ENCODE measurements around the gene TPCN2. TPM values are rescaled to one million over a fixed set of nuclear protein-coding genes. Genes with fewer than 3 reads are reported as not detected.

The TPCN2 gene
- total RNA-seq, 1 donor from 2014 or later = 14.2 TPM

- H3K27me3 Mint-ChIP-seq (ENCODE audit: low read depth) = peaks cover 2% of the 10 kb centered on the region
- H3K36me3 Mint-ChIP-seq (ENCODE audit: low read depth) = peaks cover 6% of the 10 kb centered on the region
- H3K4me1 Mint-ChIP-seq = peaks cover 31% of the 10 kb centered on the region
- peaks cover 13% of the 10 kb centered on the region for H3K9me3 Mint-ChIP-seq
- no peak for DNase-seq (ENCODE audit: low read depth, low spot score)
- TF ChIP-seq CTCF (conservative IDR thresholded peaks at IDR 0.05) = no peak
- peak overlapping the region; percentile 43 for H3K27ac Mint-ChIP-seq (ENCODE audit: unreplicated experiment)
- H3K4me3 Mint-ChIP-seq = no peak overlapping the region
Observed at GRCh38 chr11:69167916-69168691, 119.4 kb downstream of the TPCN2 start.

DNA sequence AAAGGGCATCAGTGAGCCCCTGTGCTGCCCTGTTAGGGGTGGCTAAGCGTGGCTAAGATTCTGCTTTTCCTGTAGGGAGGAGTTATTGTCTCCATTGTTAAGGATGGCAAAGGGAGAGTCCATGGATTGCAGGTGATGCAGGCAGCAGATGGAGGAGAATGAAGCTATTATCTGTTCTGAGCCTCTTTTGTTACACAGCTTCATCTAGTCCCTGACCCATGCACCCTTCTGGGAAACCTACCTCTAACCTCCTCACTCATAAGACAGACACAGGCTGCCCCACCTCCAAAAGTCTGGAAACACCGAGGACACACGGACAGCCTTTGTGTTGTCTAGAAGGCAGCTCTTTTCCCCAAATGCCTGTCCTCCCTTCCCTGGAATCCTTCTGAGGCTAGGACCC, 120.7 kb downstream of the TPCN2 start:
- peak overlapping the region; percentile 81 for H3K27ac Mint-ChIP-seq (ENCODE audit: unreplicated experiment)
- peaks cover 2% of the 10 kb centered on the region for H3K27me3 Mint-ChIP-seq (ENCODE audit: low read depth)
- H3K9me3 Mint-ChIP-seq = peaks cover 6% of the 10 kb centered on the region
- TF ChIP-seq CTCF (conservative IDR thresholded peaks at IDR 0.05) = no peak
- no peak overlapping the region for H3K4me3 Mint-ChIP-seq
- H3K36me3 Mint-ChIP-seq (ENCODE audit: low read depth) = no peaks in the 10 kb centered on the region
- peaks cover 31% of the 10 kb centered on the region for H3K4me1 Mint-ChIP-seq
- no peak for DNase-seq (ENCODE audit: low read depth, low spot score)

DNA sequence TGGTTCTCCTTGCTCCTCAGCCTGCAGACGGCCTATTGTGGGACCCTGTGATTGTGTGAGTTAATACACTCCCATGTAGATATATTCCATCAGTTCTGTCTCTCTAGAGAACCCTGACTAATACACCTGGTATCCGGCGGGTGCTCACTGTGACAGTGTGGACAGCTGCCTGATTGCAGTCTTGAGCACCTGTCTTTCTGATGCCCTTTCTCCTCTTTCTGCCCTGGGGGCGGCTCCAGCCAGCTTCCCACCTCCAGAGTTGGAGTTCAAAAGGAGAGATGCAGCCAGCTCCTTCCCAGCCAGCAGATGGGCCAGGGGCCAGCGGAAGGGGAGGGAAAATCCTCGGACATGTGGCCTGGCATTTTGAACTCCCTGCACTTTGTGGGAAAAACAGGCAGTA, 122.0 kb downstream of the TPCN2 start:
- Mint-ChIP-seq H3K4me3 (no peak overlapping the region), H3K36me3 (ENCODE audit: low read depth) (no peaks in the 10 kb centered on the region), H3K9me3 (peaks cover 5% of the 10 kb centered on the region), H3K27ac (ENCODE audit: unreplicated experiment) (peak overlapping the region; percentile 95), H3K27me3 (ENCODE audit: low read depth) (peaks cover 2% of the 10 kb centered on the region), H3K4me1 (peaks cover 28% of the 10 kb centered on the region)
- no peak for TF ChIP-seq CTCF (conservative IDR thresholded peaks at IDR 0.05)
- no peak for DNase-seq (ENCODE audit: low read depth, low spot score)

GRCh38 chr11:69171476-69172240, 122.9 kb downstream of the TPCN2 start:
- Mint-ChIP-seq H3K27me3 (ENCODE audit: low read depth) (peaks cover 2% of the 10 kb centered on the region), H3K27ac (ENCODE audit: unreplicated experiment) (no peak overlapping the region), H3K4me3 (no peak overlapping the region)

DNA sequence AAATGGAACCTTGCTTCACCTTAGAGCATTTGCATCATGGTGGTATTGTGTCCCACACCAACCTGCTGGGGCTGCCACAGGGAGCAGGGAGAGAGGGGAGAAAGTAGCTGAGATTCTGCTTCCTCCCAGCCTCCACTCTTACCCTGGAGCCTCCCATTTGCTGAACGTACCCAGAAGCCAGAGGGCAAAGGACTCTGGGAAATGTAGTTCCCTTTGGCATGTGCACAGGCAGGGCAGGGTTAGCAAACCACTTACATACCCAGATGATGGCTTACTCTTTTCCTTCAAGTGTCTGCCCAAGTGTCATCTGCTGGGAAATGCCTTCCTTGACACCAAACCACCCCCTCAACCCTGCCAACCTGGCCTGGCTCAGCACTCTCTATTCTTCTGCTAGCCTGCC, 123.9 kb downstream of the TPCN2 start:
- Mint-ChIP-seq H3K9me3 (peaks cover 7% of the 10 kb centered on the region), H3K4me3 (no peak overlapping the region), H3K27ac (ENCODE audit: unreplicated experiment) (no peak overlapping the region), H3K27me3 (ENCODE audit: low read depth) (peaks cover 2% of the 10 kb centered on the region), H3K36me3 (ENCODE audit: low read depth) (no peaks in the 10 kb centered on the region), H3K4me1 (peaks cover 15% of the 10 kb centered on the region)
- no peak for TF ChIP-seq CTCF (conservative IDR thresholded peaks at IDR 0.05)
- DNase-seq (ENCODE audit: low read depth, low spot score) = no peak

More at GRCh38 chr11:69171476-69172240, 122.9 kb downstream of the TPCN2 start:
- no peak for TF ChIP-seq CTCF (conservative IDR thresholded peaks at IDR 0.05)
- peaks cover 7% of the 10 kb centered on the region for H3K9me3 Mint-ChIP-seq
- DNase-seq (ENCODE audit: low read depth, low spot score) = no peak
- H3K36me3 Mint-ChIP-seq (ENCODE audit: low read depth) = no peaks in the 10 kb centered on the region
- H3K4me1 Mint-ChIP-seq = peaks cover 24% of the 10 kb centered on the region

Data from neural crest cell (in vitro differentiated cells).